HG03378 (cell line): ENCODE data around the gene ALDH18A1.
"Not testable (repeated sequence)": the region's sequence is repeated elsewhere in the genome, so short reads cannot be mapped to it uniquely, and the experiment has no call there.

Experiments
- ATAC-seq: cut with Tn5 transposase; IDR thresholded peaks from one replicate; pipeline ENCODE4 v1.9.1; 2021; ENCODE audit warnings: mild to moderate bottlenecking, moderate library complexity; ENCODE audit not compliant: unreplicated experiment

ALDH18A1 gene

GRCh38 chr10:95651346-95652060 is 5.0 kb downstream of the ALDH18A1 start:
- ATAC-seq: no peak

- ATAC-seq: no peak
Observed at GRCh38 chr10:95650232-95650631, 6.3 kb downstream of the ALDH18A1 start.

- ATAC-seq: no peak
Observed at GRCh38 chr10:95648138-95648537, 8.4 kb downstream of the ALDH18A1 start.

- ATAC-seq: no peak
Observed at GRCh38 chr10:95646160-95646559, 10.4 kb downstream of the ALDH18A1 start.

- no peak for ATAC-seq
Observed at GRCh38 chr10:95644901-95645300, 11.6 kb downstream of the ALDH18A1 start.

GRCh38 chr10:95640891-95641315 is 15.6 kb downstream of the ALDH18A1 start:
- no peak for ATAC-seq

- no peak for ATAC-seq
Observed at GRCh38 chr10:95637911-95638310, 18.6 kb downstream of the ALDH18A1 start.

GRCh38 chr10:95637140-95637539 is 19.4 kb downstream of the ALDH18A1 start:
- no peak for ATAC-seq

- ATAC-seq: no peak
Observed at GRCh38 chr10:95635319-95635733, 21.2 kb downstream of the ALDH18A1 start.

- ATAC-seq: no peak
Observed at GRCh38 chr10:95628786-95629185, 27.7 kb downstream of the ALDH18A1 start.

- ATAC-seq: no peak
Observed at GRCh38 chr10:95626500-95626899, 30.0 kb downstream of the ALDH18A1 start.

GRCh38 chr10:95620415-95620814 is 36.1 kb downstream of the ALDH18A1 start:
- not testable (repeated sequence) for ATAC-seq

GRCh38 chr10:95618101-95618500 is 38.4 kb downstream of the ALDH18A1 start:
- ATAC-seq: no peak

- ATAC-seq: no peak
Observed at GRCh38 chr10:95616446-95616845, 40.1 kb downstream of the ALDH18A1 start.

GRCh38 chr10:95613330-95613729 is 43.2 kb downstream of the ALDH18A1 start:
- ATAC-seq: no peak

GRCh38 chr10:95610727-95611126 is 45.8 kb downstream of the ALDH18A1 start:
- ATAC-seq: no peak

GRCh38 chr10:95606922-95607321 is 49.6 kb downstream of the ALDH18A1 start:
- ATAC-seq: no peak

- no peak for ATAC-seq
Observed at GRCh38 chr10:95605163-95605562, 51.3 kb downstream of the ALDH18A1 start.

GRCh38 chr10:95604630-95605029 is 51.9 kb downstream of the ALDH18A1 start:
- ATAC-seq: no peak

- ATAC-seq: no peak
Observed at GRCh38 chr10:95602382-95602781, 54.1 kb downstream of the ALDH18A1 start.

GRCh38 chr10:95601116-95601719 is 55.3 kb downstream of the ALDH18A1 start:
- no peak for ATAC-seq

- ATAC-seq: no peak
Observed at GRCh38 chr10:95600158-95600557, 56.4 kb downstream of the ALDH18A1 start.

- ATAC-seq: no peak
Observed at GRCh38 chr10:95597788-95598187, 58.7 kb downstream of the ALDH18A1 start.
